ENCODE results near the gene ITGAL.

- no peak for TF ChIP-seq EZH2 (IDR thresholded peaks at IDR 0.05; ENCODE audit: low read length)
- TF ChIP-seq, protein P1, sequence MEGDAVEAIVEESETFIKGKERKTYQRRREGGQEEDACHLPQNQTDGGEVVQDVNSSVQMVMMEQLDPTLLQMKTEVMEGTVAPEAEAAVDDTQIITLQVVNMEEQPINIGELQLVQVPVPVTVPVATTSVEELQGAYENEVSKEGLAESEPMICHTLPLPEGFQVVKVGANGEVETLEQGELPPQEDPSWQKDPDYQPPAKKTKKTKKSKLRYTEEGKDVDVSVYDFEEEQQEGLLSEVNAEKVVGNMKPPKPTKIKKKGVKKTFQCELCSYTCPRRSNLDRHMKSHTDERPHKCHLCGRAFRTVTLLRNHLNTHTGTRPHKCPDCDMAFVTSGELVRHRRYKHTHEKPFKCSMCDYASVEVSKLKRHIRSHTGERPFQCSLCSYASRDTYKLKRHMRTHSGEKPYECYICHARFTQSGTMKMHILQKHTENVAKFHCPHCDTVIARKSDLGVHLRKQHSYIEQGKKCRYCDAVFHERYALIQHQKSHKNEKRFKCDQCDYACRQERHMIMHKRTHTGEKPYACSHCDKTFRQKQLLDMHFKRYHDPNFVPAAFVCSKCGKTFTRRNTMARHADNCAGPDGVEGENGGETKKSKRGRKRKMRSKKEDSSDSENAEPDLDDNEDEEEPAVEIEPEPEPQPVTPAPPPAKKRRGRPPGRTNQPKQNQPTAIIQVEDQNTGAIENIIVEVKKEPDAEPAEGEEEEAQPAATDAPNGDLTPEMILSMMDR (optimal IDR thresholded peaks at IDR 0.05 in 1 of 3, IDR thresholded peaks at IDR 0.05 in 1 of 3, conservative IDR thresholded peaks at IDR 0.05 in 1 of 3; ENCODE audit: extremely low read depth in 1 of 3, insufficient read depth in 2 of 3, low read length in 3 of 3): no peak
These were observed 39.0 kb downstream of the ITGAL start for GRCh38 chr16:30511509-30511908.

Measured in keratinocyte (primary cell).